Measurements from ENCODE around the gene KCNK2. TPM values are rescaled to one million over a fixed set of nuclear protein-coding genes. Genes with fewer than 3 reads are reported as not detected.

KCNK2 gene
- total RNA-seq, 4 donors from 2014 or later, result 3.9 to 22.6 (median 21.2) TPM

GRCh38 chr1:215095524-215095923 is 13.0 kb downstream of the KCNK2 start:
- Histone ChIP-seq H3K4me1 (no peaks in the 10 kb centered on the region), H3K9me3 (no peaks in the 10 kb centered on the region), H3K27me3 (peaks cover 3% of the 10 kb centered on the region), H3K36me3 (no peaks in the 10 kb centered on the region), H3K27ac (no peak overlapping the region), H3K4me3 (replicated peaks in 1 of 3) (no peak overlapping the region)
- 80 to 89% methylated on average over 5 of the region's 5 CpGs for WGBS, 2 donors
- intact Hi-C loops (cut with DNase I), result no loop called here
- DNase-seq, result no peak
- TF ChIP-seq POLR2A (IDR thresholded peaks at IDR 0.05), result no peak
- no peak for TF ChIP-seq CTCF (IDR thresholded peaks at IDR 0.05)

GRCh38 chr1:215101511-215101910 is 19.0 kb downstream of the KCNK2 start:
- DNase-seq, result no peak
- 63 to 80% methylated on average over 3 of the region's 3 CpGs for WGBS, 2 donors
- TF ChIP-seq CTCF (IDR thresholded peaks at IDR 0.05) (no peak), POLR2A (IDR thresholded peaks at IDR 0.05) (no peak)
- H3K27ac ChIP-seq, result no peak overlapping the region
- H3K9me3 ChIP-seq, result no peaks in the 10 kb centered on the region
- H3K4me3 ChIP-seq (replicated peaks in 1 of 3), result no peak overlapping the region
- H3K36me3 ChIP-seq, result no peaks in the 10 kb centered on the region
- H3K4me1 ChIP-seq, result no peaks in the 10 kb centered on the region
- H3K27me3 ChIP-seq, result no peaks in the 10 kb centered on the region
- intact Hi-C loops (cut with DNase I), result no loop called here

GRCh38 chr1:215104283-215104682 is 21.7 kb downstream of the KCNK2 start:
- TF ChIP-seq POLR2A (IDR thresholded peaks at IDR 0.05) (no peak), CTCF (IDR thresholded peaks at IDR 0.05) (no peak)
- 48 to 67% methylated on average over 3 of the region's 3 CpGs for WGBS, 2 donors
- H3K4me1 ChIP-seq, result no peaks in the 10 kb centered on the region

GRCh38 chr1:215106067-215106466 is 23.5 kb downstream of the KCNK2 start:
- intact Hi-C loops (cut with DNase I), result no loop called here
- H3K27ac ChIP-seq, result no peak overlapping the region
- no peak for DNase-seq
- H3K4me3 ChIP-seq (replicated peaks in 1 of 3), result no peak overlapping the region
- TF ChIP-seq POLR2A (IDR thresholded peaks at IDR 0.05), result no peak
- no peak for TF ChIP-seq CTCF (IDR thresholded peaks at IDR 0.05)
- no peaks in the 10 kb centered on the region for H3K36me3 ChIP-seq
- 96 to 97% methylated on average over 2 of the region's 2 CpGs for WGBS, 2 donors
- no peaks in the 10 kb centered on the region for H3K9me3 ChIP-seq
- H3K27me3 ChIP-seq, result no peaks in the 10 kb centered on the region
- no peaks in the 10 kb centered on the region for H3K4me1 ChIP-seq

More at GRCh38 chr1:215104283-215104682, 21.7 kb downstream of the KCNK2 start:
- Histone ChIP-seq H3K4me3 (replicated peaks in 1 of 3) (no peak overlapping the region), H3K27me3 (no peaks in the 10 kb centered on the region), H3K27ac (no peak overlapping the region), H3K36me3 (no peaks in the 10 kb centered on the region), H3K9me3 (no peaks in the 10 kb centered on the region)
- intact Hi-C loops (cut with DNase I), result no loop called here
- no peak for DNase-seq

GRCh38 chr1:215109171-215109570 is 26.6 kb downstream of the KCNK2 start:
- 82 to 89% methylated on average over 5 of the region's 5 CpGs for WGBS, 2 donors
- TF ChIP-seq POLR2A (IDR thresholded peaks at IDR 0.05), result no peak
- no peak for TF ChIP-seq CTCF (IDR thresholded peaks at IDR 0.05)
- intact Hi-C loops (cut with DNase I), result no loop called here

More at GRCh38 chr1:215109171-215109570, 26.6 kb downstream of the KCNK2 start:
- H3K27me3 ChIP-seq, result no peaks in the 10 kb centered on the region
- H3K36me3 ChIP-seq, result no peaks in the 10 kb centered on the region
- no peak for DNase-seq
- H3K27ac ChIP-seq, result no peak overlapping the region
- H3K4me3 ChIP-seq (replicated peaks in 1 of 3), result no peak overlapping the region
- peaks cover 0 to 4% of the 10 kb centered on the region in 2 donors for H3K4me1 ChIP-seq
- no peaks in the 10 kb centered on the region for H3K9me3 ChIP-seq
